HG02798 (cell line): ENCODE results near the gene VPS11.
"Not testable (repeated sequence)": the region's sequence is repeated elsewhere in the genome, so short reads cannot be mapped to it uniquely, and the experiment has no call there.

ENCODE experiments used
- ATAC-seq: cut with Tn5 transposase; IDR thresholded peaks from one replicate; pipeline ENCODE4 v1.9.1; 2021; ENCODE audit warnings: mild to moderate bottlenecking; ENCODE audit not compliant: unreplicated experiment, poor library complexity

Gene VPS11

GRCh38 chr11:119067371-119068222 lies at the start of gene VPS11:
Gene VPS11, plus strand, starts transcription at chr11:119067818. Its CDS starts 6 bp downstream, at chr11:119067824.
- ATAC-seq: peak; percentile 97

GRCh38 chr11:119018074-119018938 lies 49.3 kb upstream of the VPS11 start, which contains the start of the genes RPS25 and TRAPPC4:
Gene RPS25, minus strand, starts transcription at chr11:119018343. Its CDS starts 59 bp downstream, at chr11:119018284.
Gene TRAPPC4, plus strand, starts transcription at chr11:119018766. Its CDS starts 30 bp downstream, at chr11:119018796.
- peak; percentile 90 for ATAC-seq

DNA sequence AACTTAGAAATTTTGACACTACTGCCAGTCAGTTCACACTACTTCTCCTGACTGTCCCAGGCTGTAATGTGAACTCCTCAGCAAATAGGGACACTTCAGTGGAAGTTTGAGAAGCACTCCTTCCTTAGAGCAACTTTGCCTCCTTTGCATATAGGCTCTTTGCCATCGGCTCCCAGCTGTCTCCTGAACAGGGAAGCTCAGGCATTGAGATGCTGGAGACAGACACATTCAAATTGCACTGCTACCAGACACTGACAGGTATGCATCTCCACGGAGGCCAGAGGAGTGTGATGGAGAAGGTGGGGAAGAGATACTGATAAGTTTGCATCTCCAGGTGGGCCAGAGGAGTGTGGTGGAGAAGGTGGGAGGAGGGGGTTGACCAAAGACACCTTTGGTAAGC lies 47.6 kb upstream of the VPS11 start:
- no peak for ATAC-seq

DNA sequence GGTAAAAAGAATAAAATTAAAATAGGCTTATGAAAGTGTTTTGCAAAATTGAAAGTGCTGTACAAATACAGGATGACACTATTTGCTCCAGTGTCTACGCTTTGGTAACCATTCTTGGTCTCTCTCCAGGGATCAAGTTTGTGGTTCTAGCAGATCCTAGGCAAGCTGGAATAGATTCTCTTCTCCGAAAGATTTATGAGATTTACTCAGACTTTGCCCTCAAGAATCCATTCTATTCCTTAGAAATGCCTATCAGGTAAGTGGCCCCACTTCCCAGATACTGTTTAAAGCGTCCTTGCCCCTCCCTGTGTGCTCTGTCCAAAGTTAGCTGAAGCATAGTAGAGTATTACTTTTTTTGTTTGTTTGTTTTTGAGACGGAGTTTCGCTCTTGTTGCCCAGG lies 46.0 kb upstream of the VPS11 start:
- no peak for ATAC-seq

- ATAC-seq: no peak
These were observed 43.9 kb upstream of the VPS11 start for GRCh38 chr11:119023741-119024140.

- no peak for ATAC-seq
These were observed 43.1 kb upstream of the VPS11 start for GRCh38 chr11:119024430-119025098.

DNA sequence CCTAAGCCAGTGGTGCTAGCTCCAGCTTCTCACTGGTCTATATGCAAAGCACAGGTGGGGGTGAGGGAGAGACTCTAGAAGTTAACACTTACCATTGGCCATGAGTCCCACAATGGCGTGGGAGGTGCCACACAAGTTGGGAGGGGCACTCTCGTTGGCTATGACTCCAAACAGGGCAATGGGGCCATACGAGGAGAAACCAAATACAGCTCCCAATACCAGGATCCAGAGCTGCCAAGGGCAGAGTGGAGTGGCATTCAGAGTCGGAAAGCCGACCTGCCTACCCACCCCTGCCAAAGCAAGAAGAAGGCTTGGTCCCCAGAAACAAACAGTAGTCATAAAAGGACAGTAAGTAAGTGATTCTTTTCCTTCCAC lies 42.5 kb upstream of the VPS11 start:
- no peak for ATAC-seq

DNA sequence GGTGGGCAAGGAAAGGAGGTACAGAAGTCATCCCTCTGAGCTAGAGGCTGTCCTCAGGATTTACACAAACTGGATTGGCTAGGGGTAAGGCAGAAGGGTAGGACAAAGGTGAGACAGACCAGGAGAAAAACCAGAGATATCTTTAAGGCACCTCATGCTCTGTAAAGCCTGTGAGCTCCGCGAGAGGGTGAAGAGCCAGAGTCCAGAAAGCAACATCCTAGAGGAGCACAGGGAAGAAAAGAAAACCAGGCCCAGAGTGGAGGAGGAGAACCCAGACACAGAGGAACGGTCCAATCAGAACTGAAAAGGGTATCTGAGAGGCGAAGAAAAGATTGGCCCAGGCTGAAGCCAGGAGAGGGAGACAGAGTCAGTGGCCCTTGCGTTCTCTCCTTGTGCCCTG lies 42.1 kb upstream of the VPS11 start:
- ATAC-seq: no peak

- ATAC-seq: no peak
These were observed 41.4 kb upstream of the VPS11 start for GRCh38 chr11:119025978-119026766.

DNA sequence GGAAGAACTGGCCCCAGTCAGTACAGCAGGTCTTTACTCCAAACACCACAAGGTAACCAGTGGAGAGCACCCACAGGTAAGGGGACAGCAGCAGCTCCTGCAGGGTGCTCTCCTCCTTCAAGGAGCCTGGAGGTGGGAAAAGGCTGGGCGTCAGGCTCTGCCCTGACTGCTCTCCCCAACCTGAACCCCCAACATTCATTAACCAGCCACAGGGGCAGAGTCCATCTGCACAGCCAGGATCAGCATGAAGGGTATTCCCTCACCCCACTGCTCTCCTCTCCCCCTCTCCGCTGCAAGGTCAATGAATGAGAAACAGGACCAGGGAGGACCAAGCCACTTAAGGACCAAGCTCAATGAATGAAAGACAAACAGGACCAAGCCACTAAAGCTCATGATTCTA lies 40.6 kb upstream of the VPS11 start:
- no peak for ATAC-seq

DNA sequence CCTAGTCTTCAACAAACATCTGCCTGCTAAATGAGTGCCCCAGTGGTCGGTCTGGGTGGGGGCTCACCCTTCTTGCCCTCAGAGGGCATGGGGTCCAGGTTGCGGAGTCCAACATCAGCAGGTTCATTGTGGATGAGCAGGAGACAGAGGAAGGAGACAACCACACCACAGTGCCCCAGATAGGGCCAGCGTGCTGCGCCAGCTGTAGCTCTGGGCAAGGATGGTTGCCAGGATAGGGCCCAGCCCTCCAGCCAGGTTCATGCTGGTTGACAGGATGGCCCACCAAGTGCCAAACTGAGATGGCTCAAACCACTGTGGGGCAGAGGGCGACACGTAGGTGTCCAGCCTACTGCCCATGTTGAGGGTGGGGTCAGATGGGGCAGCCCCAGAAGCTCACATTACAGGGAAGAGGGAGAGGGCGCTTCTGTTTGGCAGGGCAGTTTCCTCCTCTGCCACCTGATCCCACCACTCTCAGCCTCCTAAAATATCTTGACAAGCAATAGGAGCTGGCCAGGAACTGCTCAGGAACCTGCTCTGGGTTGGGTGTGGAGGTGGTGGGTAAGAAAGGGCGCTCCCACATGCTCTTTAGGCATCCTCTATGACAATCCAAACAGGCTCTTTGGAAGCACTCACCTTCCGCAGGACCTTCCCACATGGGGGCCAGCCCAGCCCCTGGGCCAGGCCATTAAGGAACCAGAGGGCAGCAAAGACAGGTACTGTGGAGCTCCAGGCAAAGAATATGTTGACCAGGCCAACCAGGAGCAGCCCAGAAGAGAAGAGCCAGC lies 39.9 kb upstream of the VPS11 start:
- ATAC-seq: no peak

DNA sequence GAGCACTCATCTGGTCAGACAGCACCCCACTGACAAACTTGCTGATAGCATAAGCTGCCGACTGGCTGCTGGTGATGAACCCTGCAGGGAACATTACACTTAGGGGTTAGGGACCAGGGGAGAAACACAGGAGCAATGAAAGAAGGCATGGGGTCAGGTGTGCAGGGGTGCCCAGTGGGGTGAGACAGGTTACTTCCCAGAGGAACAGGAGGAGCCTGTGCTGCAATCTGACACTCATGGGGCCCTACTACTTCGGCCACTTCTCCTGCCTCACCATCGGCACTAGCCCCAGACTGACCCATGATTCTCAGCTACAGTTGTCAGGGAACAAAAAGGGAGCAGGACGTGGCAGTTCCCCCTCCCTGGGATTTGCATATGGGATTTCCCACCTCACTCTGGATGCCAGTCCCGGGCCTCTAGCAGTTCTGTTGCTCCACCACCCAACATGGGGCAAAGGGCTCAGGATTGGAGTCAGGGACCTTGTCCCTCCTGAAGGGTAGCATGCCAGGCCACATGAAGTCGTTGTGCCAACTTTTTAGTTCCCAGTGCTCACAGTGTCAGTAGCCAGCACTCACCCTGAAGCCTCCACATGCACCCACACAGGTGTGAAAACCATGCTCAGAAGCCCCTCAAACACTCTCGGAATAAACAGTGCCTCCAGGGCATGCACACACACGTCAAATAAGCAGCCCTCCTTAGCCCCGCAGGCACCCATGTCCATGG lies 39.1 kb upstream of the VPS11 start:
- no peak for ATAC-seq

DNA sequence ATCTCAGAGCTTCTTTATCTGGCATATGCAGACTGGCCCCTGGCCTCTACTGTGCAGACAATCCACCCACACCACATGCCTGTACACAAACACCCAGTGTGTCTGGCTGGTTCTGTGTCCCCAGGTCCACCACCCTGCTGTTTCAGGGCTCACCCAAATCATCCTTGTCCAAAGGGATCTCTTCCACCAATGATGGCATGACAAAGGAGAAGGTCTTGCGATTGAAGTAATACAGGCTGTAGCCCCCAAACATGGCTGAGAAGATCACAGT lies 38.6 kb upstream of the VPS11 start:
- ATAC-seq: no peak

- peak; percentile 5 for ATAC-seq
These were observed 38.1 kb upstream of the VPS11 start for GRCh38 chr11:119029340-119030028.

DNA sequence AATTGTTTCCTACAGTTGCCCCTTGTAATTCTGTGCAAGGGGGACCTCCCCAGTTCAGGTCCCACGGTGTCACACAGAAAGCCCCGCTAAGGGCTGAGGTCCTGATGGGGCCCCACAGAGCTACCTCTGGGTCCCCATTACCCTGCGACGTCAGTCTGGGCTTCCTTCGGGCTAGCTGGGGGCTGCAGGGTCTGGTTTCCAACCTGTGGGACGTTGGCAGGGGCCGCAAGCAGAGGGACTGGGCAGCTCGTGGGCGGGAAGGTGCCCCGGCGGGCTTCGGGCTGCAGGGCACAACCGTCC lies 37.6 kb upstream of the VPS11 start:
- peak; percentile 14 for ATAC-seq

GRCh38 chr11:119030329-119031047 lies 37.1 kb upstream of the VPS11 start, which contains the start of gene SLC37A4:
Gene SLC37A4, minus strand, starts transcription at chr11:119030877.
- peak; percentile 90 for ATAC-seq

DNA sequence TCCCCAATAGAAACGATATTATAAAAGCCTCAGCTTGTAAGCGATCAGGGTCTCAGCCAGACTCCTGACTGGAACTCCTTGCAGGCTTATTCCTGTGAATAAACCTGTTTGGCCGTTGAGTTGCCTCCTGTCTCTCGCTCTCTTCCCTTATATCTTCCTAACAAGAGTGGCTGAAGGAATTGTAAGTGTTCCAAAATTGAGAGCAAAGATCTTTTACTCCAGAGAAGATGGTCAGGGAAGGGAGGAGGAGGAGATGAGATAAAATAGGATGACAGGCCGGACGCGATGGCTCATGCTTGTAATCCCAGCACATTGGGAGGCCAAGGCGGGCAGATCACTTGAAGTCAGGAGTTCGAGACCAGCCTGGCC lies 35.7 kb upstream of the VPS11 start:
- no peak for ATAC-seq

GRCh38 chr11:119033421-119033820 lies 34.2 kb upstream of the VPS11 start:
- ATAC-seq: not testable (repeated sequence)
